SU-DHL-6 (cell line): ENCODE data around the gene HS3ST3A1.

ENCODE experiments used
- H2AFZ ChIP-seq: fragments of 200-600 bp; sonication (generic); 2 replicates; pipeline ENCODE4 v1.6.1; 2014; ENCODE audit warnings: low read depth, mild to moderate bottlenecking, moderate library complexity, mixed read lengths, antibody characterized with exemption, low read length; ENCODE audit not compliant: severe bottlenecking
- H3F3A ChIP-seq: fragments of 200-600 bp; shearing (Covaris generic); 2 replicates; pipeline ENCODE4 v1.6.0; 2016; ENCODE audit warnings: antibody characterized with exemption, mild to moderate bottlenecking; ENCODE audit not compliant: insufficient read depth
- H3K27ac ChIP-seq: fragments of 200-600 bp; sonication (generic); 2 replicates; pipeline ENCODE4 v1.5.1; 2016; ENCODE audit warnings: low read depth, mild to moderate bottlenecking, low read length, moderate library complexity, mixed read lengths
- H3K27me3 ChIP-seq: fragments of 200-600 bp; sonication (generic), shearing (Covaris generic); 2 replicates; pipeline ENCODE4 v1.6.0; 2014; ENCODE audit warnings: mild to moderate bottlenecking, low read length
- H3K36me3 ChIP-seq: fragments of 200-600 bp; sonication (generic); 2 replicates; pipeline ENCODE4 v1.6.1; 2014; ENCODE audit warnings: mild to moderate bottlenecking, low read length, mixed read lengths
- H3K4me2 ChIP-seq: fragments of 300-600, 200-600 bp; shearing (Covaris generic), sonication (generic); 2 replicates; pipeline ENCODE4 v1.6.0; 2014; ENCODE audit warnings: low read length, low read depth, mild to moderate bottlenecking; ENCODE audit not compliant: poor library complexity, severe bottlenecking
- H3K4me3 ChIP-seq: fragments of 200-600 bp; sonication (generic); 2 replicates; pipeline ENCODE4 v1.5.1; 2014; ENCODE audit warnings: antibody characterized with exemption, low read length, mild to moderate bottlenecking, mixed read lengths; ENCODE audit not compliant: insufficient read depth, poor library complexity, severe bottlenecking
- H3K79me2 ChIP-seq: fragments of 200-600 bp; sonication (generic); 2 replicates; pipeline ENCODE4 v1.6.1; 2014; ENCODE audit warnings: mild to moderate bottlenecking, low read length, moderate library complexity; ENCODE audit not compliant: insufficient read depth
- H3K9ac ChIP-seq: fragments of 200-600 bp; sonication (generic); 2 replicates; pipeline ENCODE4 v1.7.0; 2014; ENCODE audit warnings: mild to moderate bottlenecking, low read length
- H3K9me2 ChIP-seq: fragments of 200-600 bp; sonication (generic); replicated peaks from 2 replicates; pipeline ENCODE4 v1.6.1; 2014; ENCODE audit warnings: low read length; ENCODE audit not compliant: insufficient read depth
- H3K9me3 ChIP-seq: fragments of 200-600 bp; sonication (generic); 2 replicates; pipeline ENCODE4 v1.6.1; 2014; ENCODE audit warnings: low read length, mixed read lengths; ENCODE audit not compliant: insufficient read depth
- H4K20me1 ChIP-seq: fragments of 200-600 bp; sonication (generic); 2 replicates; pipeline ENCODE4 v1.6.1; 2014; ENCODE audit warnings: low read depth, mild to moderate bottlenecking, antibody characterized with exemption, low read length, moderate library complexity, mixed read lengths
- EZH2phosphoT487 ChIP-seq: fragments of 200-600 bp; sonication (generic), shearing (Covaris generic); conservative IDR thresholded peaks from 2 replicates; pipeline ENCODE4 v1.6.1; 2018; ENCODE audit warnings: mild to moderate bottlenecking, antibody characterized with exemption, low read length, moderate library complexity, mixed read lengths
- TF ChIP-seq, protein P1 (sequence below): fragments of 200-600 bp; sonication (generic); IDR thresholded peaks from one replicate; pipeline ENCODE4 v1.5.1; 2017; ENCODE audit warnings: antibody characterized with exemption, mild to moderate bottlenecking, low read length, moderate library complexity; ENCODE audit not compliant: insufficient read depth, poor library complexity, severe bottlenecking

Gene HS3ST3A1

GRCh38 chr17:13537871-13538643 is 63.7 kb downstream of the HS3ST3A1 start:
- no peaks in the 10 kb centered on the region for H3K9me3 ChIP-seq
- no peak overlapping the region for H3K4me2 ChIP-seq
- H3K79me2 ChIP-seq: no peaks in the 10 kb centered on the region
- H3K4me3 ChIP-seq: no peak overlapping the region
- H3K27me3 ChIP-seq: no peaks in the 10 kb centered on the region
- H3K27ac ChIP-seq: no peak overlapping the region
- no peaks in the 10 kb centered on the region for H3K9me2 ChIP-seq
- H3K9ac ChIP-seq: no peak overlapping the region
- H3K36me3 ChIP-seq: no peaks in the 10 kb centered on the region
- H2AFZ ChIP-seq: no peak overlapping the region
- TF ChIP-seq, protein P1, sequence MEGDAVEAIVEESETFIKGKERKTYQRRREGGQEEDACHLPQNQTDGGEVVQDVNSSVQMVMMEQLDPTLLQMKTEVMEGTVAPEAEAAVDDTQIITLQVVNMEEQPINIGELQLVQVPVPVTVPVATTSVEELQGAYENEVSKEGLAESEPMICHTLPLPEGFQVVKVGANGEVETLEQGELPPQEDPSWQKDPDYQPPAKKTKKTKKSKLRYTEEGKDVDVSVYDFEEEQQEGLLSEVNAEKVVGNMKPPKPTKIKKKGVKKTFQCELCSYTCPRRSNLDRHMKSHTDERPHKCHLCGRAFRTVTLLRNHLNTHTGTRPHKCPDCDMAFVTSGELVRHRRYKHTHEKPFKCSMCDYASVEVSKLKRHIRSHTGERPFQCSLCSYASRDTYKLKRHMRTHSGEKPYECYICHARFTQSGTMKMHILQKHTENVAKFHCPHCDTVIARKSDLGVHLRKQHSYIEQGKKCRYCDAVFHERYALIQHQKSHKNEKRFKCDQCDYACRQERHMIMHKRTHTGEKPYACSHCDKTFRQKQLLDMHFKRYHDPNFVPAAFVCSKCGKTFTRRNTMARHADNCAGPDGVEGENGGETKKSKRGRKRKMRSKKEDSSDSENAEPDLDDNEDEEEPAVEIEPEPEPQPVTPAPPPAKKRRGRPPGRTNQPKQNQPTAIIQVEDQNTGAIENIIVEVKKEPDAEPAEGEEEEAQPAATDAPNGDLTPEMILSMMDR: no peak
- TF ChIP-seq EZH2phosphoT487: no peak
- H3F3A ChIP-seq: no peaks in the 10 kb centered on the region
- no peaks in the 10 kb centered on the region for H4K20me1 ChIP-seq

DNA sequence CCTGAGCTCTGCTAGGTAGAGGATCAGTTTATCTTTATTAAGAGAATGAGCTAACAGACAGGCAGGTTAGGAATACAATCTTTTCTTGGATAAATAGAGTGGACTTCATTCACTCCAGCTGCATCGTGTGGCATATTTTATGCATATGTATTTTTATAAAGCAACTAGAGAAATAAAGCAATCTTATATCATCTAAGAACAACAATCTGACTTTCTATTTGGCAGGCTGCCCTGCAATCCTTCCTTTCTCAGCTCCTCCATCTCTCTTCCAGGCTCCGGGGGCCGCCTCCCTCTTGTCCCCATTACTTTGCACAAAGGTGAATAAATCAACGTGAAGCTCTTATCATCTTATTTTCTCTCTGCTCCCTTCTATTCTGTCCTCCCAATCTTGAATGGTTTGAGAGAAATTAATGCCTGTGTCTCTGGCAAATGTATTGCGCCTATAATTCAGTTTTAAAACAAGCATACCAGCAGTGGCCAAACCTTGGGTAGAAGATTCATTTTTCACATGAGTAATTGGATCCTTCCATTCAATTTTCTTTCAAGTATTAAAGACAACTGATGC is 64.5 kb downstream of the HS3ST3A1 start:
- H2AFZ ChIP-seq: no peak overlapping the region
- no peak overlapping the region for H3K4me2 ChIP-seq
- no peaks in the 10 kb centered on the region for H3K27me3 ChIP-seq
- TF ChIP-seq, protein P1: no peak
- TF ChIP-seq EZH2phosphoT487: no peak
- H3F3A ChIP-seq: no peaks in the 10 kb centered on the region
- H4K20me1 ChIP-seq: no peaks in the 10 kb centered on the region
- no peak overlapping the region for H3K4me3 ChIP-seq
- H3K9me3 ChIP-seq: no peaks in the 10 kb centered on the region
- H3K9me2 ChIP-seq: no peaks in the 10 kb centered on the region
- no peak overlapping the region for H3K27ac ChIP-seq
- no peaks in the 10 kb centered on the region for H3K36me3 ChIP-seq
- no peaks in the 10 kb centered on the region for H3K79me2 ChIP-seq
- no peak overlapping the region for H3K9ac ChIP-seq

- no peaks in the 10 kb centered on the region for H3K9me3 ChIP-seq
- H3K9ac ChIP-seq: no peak overlapping the region
- H3K79me2 ChIP-seq: no peaks in the 10 kb centered on the region
- no peaks in the 10 kb centered on the region for H3F3A ChIP-seq
- no peaks in the 10 kb centered on the region for H3K36me3 ChIP-seq
- no peaks in the 10 kb centered on the region for H3K27me3 ChIP-seq
- H3K27ac ChIP-seq: no peak overlapping the region
- H4K20me1 ChIP-seq: no peaks in the 10 kb centered on the region
- no peak overlapping the region for H3K4me2 ChIP-seq
- H2AFZ ChIP-seq: no peak overlapping the region
- no peak overlapping the region for H3K4me3 ChIP-seq
- H3K9me2 ChIP-seq: no peaks in the 10 kb centered on the region
- TF ChIP-seq, protein P1: no peak
- no peak for TF ChIP-seq EZH2phosphoT487
These were observed 66.8 kb downstream of the HS3ST3A1 start for GRCh38 chr17:13534946-13535345.
